GM18858 (cell line): Measurements from ENCODE around the gene ARHGAP15.
A peak's percentile ranks its signal among the peaks of the same experiment; 100 is the strongest.

Source experiments
- ATAC-seq: cut with Tn5 transposase; IDR thresholded peaks from one replicate; pipeline ENCODE4 v1.9.1; 2021; ENCODE audit not compliant: unreplicated experiment

Gene ARHGAP15

GRCh38 chr2:143801561-143801960 is 672.3 kb downstream of the ARHGAP15 start:
- ATAC-seq, result no peak

GRCh38 chr2:143802242-143802641 is 673.0 kb downstream of the ARHGAP15 start:
- ATAC-seq, result peak; percentile 28

- peak; percentile 88 for ATAC-seq
Measured at GRCh38 chr2:143802871-143803650, 673.8 kb downstream of the ARHGAP15 start.

- no peak for ATAC-seq
Measured at GRCh38 chr2:143803936-143804335, 674.7 kb downstream of the ARHGAP15 start.

- no peak for ATAC-seq
Measured at GRCh38 chr2:143805666-143806065, 676.4 kb downstream of the ARHGAP15 start.

- no peak for ATAC-seq
Measured at GRCh38 chr2:143807192-143807591, 678.0 kb downstream of the ARHGAP15 start.

GRCh38 chr2:143807671-143808070 is 678.5 kb downstream of the ARHGAP15 start:
- ATAC-seq, result no peak

GRCh38 chr2:143808166-143808565 is 678.9 kb downstream of the ARHGAP15 start:
- ATAC-seq, result no peak

GRCh38 chr2:143815082-143815481 is 685.9 kb downstream of the ARHGAP15 start:
- no peak for ATAC-seq

GRCh38 chr2:143816916-143817315 is 687.7 kb downstream of the ARHGAP15 start:
- no peak for ATAC-seq
